ENCODE results near the gene STPG3.

STPG3 gene

GRCh38 chr9:137267933-137268355 lies 16.9 kb downstream of the STPG3 start:
- DNase-seq, result no peak

GRCh38 chr9:137268538-137269201 lies 17.6 kb downstream of the STPG3 start:
- no peak for DNase-seq

- no peak for DNase-seq
Observed at GRCh38 chr9:137269231-137269772, 18.2 kb downstream of the STPG3 start.

- DNase-seq, result no peak
Observed at GRCh38 chr9:137270929-137271695, 20.0 kb downstream of the STPG3 start.

- no peak for DNase-seq
Observed at GRCh38 chr9:137271696-137272076, 20.6 kb downstream of the STPG3 start.

GRCh38 chr9:137272241-137273094 lies 21.4 kb downstream of the STPG3 start:
- no peak for DNase-seq

GRCh38 chr9:137273095-137273490 lies 22.0 kb downstream of the STPG3 start:
- DNase-seq, result no peak

- no peak for DNase-seq
Observed at GRCh38 chr9:137273611-137274320, 22.7 kb downstream of the STPG3 start.

GRCh38 chr9:137275203-137275587 lies 24.1 kb downstream of the STPG3 start:
- DNase-seq, result no peak

GRCh38 chr9:137275588-137276472 lies 24.7 kb downstream of the STPG3 start:
- no peak for DNase-seq

GRCh38 chr9:137276473-137277328 lies 25.6 kb downstream of the STPG3 start:
- no peak for DNase-seq

GRCh38 chr9:137277329-137278041 lies 26.4 kb downstream of the STPG3 start, which contains the start of gene TOR4A:
Gene TOR4A, plus strand, starts transcription at chr9:137277726. Its CDS starts 964 bp downstream, at chr9:137278690.
- DNase-seq, result no peak

GRCh38 chr9:137278061-137278701 lies 27.1 kb downstream of the STPG3 start:
- DNase-seq, result no peak

GRCh38 chr9:137278721-137279711 lies 27.9 kb downstream of the STPG3 start:
- no peak for DNase-seq

GRCh38 chr9:137279741-137280473 lies 28.8 kb downstream of the STPG3 start:
- no peak for DNase-seq

- DNase-seq, result no peak
Observed at GRCh38 chr9:137280474-137281344, 29.6 kb downstream of the STPG3 start.

Measured in stimulated activated CD4-positive, alpha-beta T cell treated with anti-CD3 and anti-CD28 coated beads, Interleukin-4, amount 100 ng/mL, for 24 hours (primary cell).